ENCODE measurements around the gene RREB1. TPM values are rescaled to one million over a fixed set of nuclear protein-coding genes. Genes with fewer than 3 reads are reported as not detected.

The RREB1 gene
- total RNA-seq, 1 donor from 2014 or later: 15.9 TPM

- no peak for TF ChIP-seq CTCF (conservative IDR thresholded peaks at IDR 0.05; ENCODE audit: low read depth, low read length)
Measured at GRCh38 chr6:7124114-7124513, 16.4 kb downstream of the RREB1 start.

GRCh38 chr6:7124636-7125035, 16.9 kb downstream of the RREB1 start:
- no peak for TF ChIP-seq CTCF (conservative IDR thresholded peaks at IDR 0.05; ENCODE audit: low read depth, low read length)
- DNase-seq (ENCODE audit: low read depth): peak; percentile 90
- H3K4me3 ChIP-seq (ENCODE audit: low read depth, low read length): no peak overlapping the region

More at GRCh38 chr6:7124114-7124513, 16.4 kb downstream of the RREB1 start:
- DNase-seq (ENCODE audit: low read depth): no peak
- no peak overlapping the region for H3K4me3 ChIP-seq (ENCODE audit: low read depth, low read length)

- no peak overlapping the region for H3K4me3 ChIP-seq (ENCODE audit: low read depth, low read length)
- DNase-seq (ENCODE audit: low read depth): no peak
- no peak for TF ChIP-seq CTCF (conservative IDR thresholded peaks at IDR 0.05; ENCODE audit: low read depth, low read length)
Measured at GRCh38 chr6:7125290-7125689, 17.5 kb downstream of the RREB1 start.

GRCh38 chr6:7126754-7127153, 19.0 kb downstream of the RREB1 start:
- DNase-seq (ENCODE audit: low read depth): no peak
- H3K4me3 ChIP-seq (ENCODE audit: low read depth, low read length): no peak overlapping the region
- TF ChIP-seq CTCF (conservative IDR thresholded peaks at IDR 0.05; ENCODE audit: low read depth, low read length): no peak

GRCh38 chr6:7127680-7128079, 19.9 kb downstream of the RREB1 start:
- DNase-seq (ENCODE audit: low read depth): no peak
- no peak overlapping the region for H3K4me3 ChIP-seq (ENCODE audit: low read depth, low read length)
- no peak for TF ChIP-seq CTCF (conservative IDR thresholded peaks at IDR 0.05; ENCODE audit: low read depth, low read length)

- no peak overlapping the region for H3K4me3 ChIP-seq (ENCODE audit: low read depth, low read length)
- no peak for TF ChIP-seq CTCF (conservative IDR thresholded peaks at IDR 0.05; ENCODE audit: low read depth, low read length)
- no peak for DNase-seq (ENCODE audit: low read depth)
Measured at GRCh38 chr6:7129360-7129759, 21.6 kb downstream of the RREB1 start.

- TF ChIP-seq CTCF (conservative IDR thresholded peaks at IDR 0.05; ENCODE audit: low read depth, low read length): no peak
- H3K4me3 ChIP-seq (ENCODE audit: low read depth, low read length): no peak overlapping the region
- no peak for DNase-seq (ENCODE audit: low read depth)
Measured at GRCh38 chr6:7129784-7130569, 22.2 kb downstream of the RREB1 start.
